Right renal cortex interstitium (tissue), 3 donors: ENCODE data around the gene FAM20A. TPM values are rescaled to one million over a fixed set of nuclear protein-coding genes. Genes with fewer than 3 reads are reported as not detected.
"Not testable (repeated sequence)": the region's sequence is repeated elsewhere in the genome, so short reads cannot be mapped to it uniquely, and the experiment has no call there.

Experiments used
- DNase-seq, 3 donors: peaks; one replicate each; pipeline ENCODE4 v3.0.0-alpha.2; 2013; ENCODE audit warnings: low read depth in 3 of 3, low spot score in 2 of 3
- polyA plus RNA-seq, 3 donors: library from polyadenylated mRNA; unstranded; fragments of 120-200 nt; gene quantifications; one replicate each; pipeline ENCODE4 v1.2.1, GENCODE V29; 2013; ENCODE audit not compliant: insufficient read length in 3 of 3

Gene FAM20A
- polyA plus RNA-seq, 3 donors = 9.3 to 12.4 (median 12.3) TPM

- no peak for DNase-seq
Observed at GRCh38 chr17:68592682-68593641, 8.2 kb downstream of the FAM20A start.

- DNase-seq = no peak
Observed at GRCh38 chr17:68592009-68592408, 9.2 kb downstream of the FAM20A start.

DNA sequence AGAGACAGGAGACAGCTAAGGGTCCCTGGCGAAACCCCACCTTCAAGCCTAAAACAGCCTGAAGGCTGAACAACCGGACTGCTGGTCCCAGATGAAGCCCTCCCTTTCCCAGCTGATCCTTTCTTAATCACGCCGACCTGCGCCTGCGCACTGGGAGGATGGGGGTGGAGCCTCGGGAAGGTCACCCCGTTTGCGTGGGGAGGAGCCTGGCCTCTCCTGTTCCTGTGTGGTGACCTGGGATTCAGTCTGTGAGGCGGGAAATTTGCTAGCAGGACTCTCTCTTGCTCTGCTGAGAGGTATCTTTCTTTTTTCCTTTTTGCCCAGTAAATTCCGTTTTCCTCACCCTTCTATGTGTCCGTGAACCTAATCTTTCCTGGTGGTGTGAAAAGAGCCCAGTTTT lies 9.6 kb downstream of the FAM20A start:
- DNase-seq = no peak

- DNase-seq = no peak
Observed at GRCh38 chr17:68589086-68589485, 12.1 kb downstream of the FAM20A start.

- DNase-seq = no peak
Observed at GRCh38 chr17:68588362-68588761, 12.8 kb downstream of the FAM20A start.

GRCh38 chr17:68587847-68588246 lies 13.3 kb downstream of the FAM20A start:
- no peak for DNase-seq

GRCh38 chr17:68587026-68587425 lies 14.1 kb downstream of the FAM20A start:
- no peak for DNase-seq

DNA sequence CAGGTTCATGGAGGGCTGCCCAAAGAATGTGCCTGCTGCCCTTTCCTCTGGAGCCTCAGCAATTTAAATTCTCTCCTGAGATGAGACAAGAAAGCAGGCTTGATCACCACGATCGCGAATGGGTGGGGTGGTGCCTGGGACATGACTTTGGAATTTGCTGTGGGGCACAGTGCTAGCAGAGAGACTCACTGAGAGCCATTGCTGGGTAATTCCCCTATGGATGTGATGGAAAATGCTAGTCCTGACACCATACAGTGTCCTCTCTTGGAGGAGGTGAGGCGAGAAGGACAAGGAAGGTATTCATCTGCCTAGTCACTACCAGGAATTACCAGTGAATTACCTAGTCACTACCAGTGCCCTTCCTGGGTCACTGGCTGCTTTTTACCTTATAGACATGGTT lies 15.5 kb downstream of the FAM20A start:
- no peak for DNase-seq

DNA sequence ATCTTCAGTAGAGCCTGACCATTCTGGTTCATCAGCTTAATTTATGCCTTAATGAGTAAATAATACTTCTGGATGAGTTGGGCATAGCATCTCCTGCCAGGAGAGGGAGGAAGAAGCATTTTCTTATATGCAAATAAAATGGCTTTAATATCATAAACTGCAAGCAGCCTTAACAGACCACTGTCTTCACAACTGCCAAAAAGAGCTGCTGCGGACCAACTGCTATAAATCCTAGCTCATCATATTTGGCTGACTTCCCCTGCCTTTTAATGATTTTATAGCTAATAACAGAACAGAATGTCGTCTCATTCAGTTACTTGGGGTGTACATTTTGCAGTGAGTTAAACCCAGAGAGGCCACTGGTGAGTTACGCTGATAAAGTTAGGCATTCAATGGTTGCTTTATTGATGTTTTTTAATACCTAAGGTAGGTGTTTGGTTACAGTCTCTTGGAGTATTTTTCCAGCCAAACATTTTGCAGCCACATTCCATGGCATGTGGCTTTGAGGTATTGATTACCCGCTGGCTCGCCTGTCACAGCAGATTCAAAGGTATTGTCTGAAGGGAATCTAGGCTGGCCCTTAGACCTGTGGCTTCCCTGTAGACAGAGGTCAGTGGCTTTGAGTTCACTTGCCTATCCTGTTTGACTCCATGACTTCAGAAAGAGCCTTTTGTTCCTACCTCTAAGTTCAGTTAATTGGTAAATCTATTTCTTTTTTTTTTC lies 16.4 kb downstream of the FAM20A start:
- no peak for DNase-seq

DNA sequence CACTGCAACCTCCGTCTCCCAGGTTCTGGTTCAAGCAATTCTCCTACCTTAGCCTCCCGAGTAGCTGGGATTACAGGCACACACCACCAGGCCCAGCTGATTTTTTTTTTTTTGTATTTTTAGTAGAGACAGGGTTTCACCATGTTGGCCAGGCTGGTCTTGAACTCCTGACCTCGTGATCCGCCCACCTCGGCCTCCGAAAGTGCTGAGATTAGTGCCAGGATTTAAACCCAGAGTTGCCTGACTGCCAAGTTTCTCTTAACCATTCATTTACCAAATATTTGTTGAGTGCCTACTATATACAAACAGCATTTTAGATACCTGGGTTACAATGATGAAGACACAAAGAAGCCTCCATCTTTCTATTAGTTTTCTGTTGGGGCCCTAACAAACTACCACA lies 18.3 kb downstream of the FAM20A start:
- DNase-seq = not testable (repeated sequence)

DNA sequence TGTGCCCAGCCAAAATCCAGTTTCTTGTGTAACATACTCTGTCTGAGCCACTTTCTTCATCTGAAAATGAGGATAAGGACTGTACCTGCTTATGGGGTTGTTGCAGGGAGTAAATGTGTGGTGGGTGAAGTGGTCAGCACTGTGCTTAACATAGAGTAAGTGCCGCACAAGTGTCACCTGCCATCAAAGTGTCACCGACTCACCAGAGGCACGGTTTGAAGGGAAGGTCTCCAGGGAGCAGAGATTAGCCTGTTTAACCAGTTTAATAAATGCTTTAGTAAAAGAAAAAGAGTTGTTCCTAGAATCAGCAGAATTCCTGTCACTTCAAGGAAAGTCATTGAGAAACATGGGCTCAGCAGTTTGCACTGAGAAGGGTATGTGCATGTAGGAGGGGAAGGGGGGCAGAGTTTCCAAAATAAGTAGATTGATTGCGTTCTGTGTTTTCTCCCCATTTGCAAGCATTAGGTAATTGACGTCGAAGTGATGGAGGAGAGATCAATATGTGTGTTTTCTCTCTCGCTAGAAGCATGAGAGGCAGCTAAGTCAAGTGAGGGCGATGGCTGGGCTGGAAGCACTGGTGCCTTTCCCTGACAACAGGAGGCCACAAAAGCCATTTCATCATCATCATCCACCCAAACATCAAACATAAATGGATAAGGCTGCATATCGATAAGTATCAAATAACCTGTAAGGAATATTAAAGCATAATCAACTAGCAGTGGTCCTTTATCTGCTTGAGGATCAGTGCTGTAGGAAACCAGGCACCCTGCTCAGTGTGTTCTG lies 19.1 kb downstream of the FAM20A start:
- no peak for DNase-seq

DNA sequence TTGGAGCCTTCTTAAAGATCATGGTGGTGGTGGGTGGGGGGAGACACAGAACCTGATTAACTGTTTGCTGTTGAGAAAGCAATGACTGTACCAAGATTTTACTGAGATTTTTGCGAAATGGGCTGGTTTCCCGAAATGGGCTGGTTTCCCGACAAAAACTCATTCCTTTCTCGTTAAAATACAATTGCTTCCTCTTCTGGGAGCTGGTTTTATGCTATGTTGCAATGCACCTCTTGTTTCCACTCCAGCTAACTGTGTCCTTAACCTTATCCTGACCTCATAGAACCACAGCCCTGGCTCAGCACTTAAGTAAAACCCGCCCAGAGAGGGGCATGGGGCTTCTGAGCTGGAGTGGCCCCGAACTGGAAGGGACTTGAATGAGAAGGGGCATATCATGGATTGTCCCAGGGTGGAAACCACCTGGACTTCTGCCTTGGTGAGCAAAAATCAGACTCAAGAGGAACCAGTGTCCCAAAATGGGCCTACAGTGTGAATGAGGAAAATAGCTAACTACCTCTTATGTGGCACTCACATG lies 20.9 kb downstream of the FAM20A start:
- DNase-seq = no peak

GRCh38 chr17:68579194-68579927 lies 21.8 kb downstream of the FAM20A start:
- no peak for DNase-seq

DNA sequence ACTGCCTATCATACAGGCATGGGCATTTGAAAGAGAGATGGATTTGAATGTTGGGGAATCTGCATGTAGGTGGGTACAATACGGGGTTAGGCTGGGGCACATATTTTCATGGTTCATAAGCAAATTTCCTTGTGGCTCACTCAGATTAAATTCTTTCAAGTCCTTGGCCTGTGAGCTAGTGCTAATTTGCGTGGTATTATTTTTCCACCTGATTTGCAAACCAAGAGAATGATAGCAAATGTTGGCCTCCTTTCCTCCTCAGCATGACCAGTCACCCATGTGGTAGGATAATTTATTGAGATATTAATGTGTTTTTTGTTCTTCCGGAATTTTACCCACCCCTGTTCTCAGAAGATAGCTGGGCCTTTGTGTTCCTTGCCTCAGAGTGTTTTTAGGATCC lies 22.9 kb downstream of the FAM20A start:
- no peak for DNase-seq

DNA sequence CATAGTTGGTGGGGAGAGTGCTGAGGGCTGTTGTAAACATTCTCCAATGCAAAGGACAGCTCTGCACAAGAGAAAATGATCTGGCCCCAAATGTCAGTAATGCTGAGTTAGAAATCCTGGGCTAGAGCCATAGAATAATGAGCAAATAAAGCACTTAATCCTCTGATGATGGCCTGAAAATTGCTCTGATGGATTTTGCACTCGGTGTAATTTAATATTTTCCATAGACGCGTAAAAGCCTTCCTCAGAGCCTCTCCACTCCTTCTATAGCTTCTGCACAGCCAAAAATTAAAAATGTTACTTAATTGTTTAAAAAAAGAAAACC lies 23.7 kb downstream of the FAM20A start:
- no peak for DNase-seq

DNA sequence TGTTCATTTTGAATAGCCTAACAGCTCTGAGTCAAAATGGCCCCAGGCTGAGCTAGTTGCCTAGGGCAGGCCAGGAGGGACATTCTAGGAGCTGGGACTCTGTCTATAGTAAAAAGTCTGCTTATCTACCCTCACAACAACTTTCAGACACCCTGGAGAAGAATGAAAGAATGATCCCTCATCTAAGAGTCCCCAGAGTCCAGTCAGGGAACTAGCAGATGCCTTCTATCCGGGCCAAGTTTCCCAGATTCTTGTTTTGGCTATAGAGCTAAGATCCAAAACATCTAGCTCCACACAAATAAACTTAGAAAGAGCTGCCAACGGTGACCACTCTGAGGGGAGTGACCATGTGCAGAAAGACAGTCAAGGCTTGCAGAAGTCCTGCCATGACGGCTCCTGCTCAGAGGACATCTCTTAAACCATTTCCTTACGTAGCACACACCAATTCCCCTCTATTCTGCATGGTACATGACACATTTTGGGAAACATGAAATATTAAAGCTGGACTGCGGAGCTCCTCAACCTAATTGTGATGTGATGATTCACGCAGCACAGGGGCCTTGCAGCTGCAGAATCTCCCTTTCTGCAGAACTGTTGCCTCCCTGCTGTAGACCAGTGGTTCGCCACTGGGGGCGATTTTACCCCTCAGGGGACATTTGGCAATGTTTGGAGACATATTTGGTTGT lies 24.2 kb downstream of the FAM20A start:
- no peak for DNase-seq

- no peak for DNase-seq
Observed at GRCh38 chr17:68576137-68576536, 25.0 kb downstream of the FAM20A start.

- DNase-seq = no peak
Observed at GRCh38 chr17:68573338-68573737, 27.8 kb downstream of the FAM20A start.

GRCh38 chr17:68572138-68572842 lies 28.9 kb downstream of the FAM20A start:
- DNase-seq = no peak
